CD4-positive, alpha-beta T cell treated with Interleukin-6 for 4 hours (primary cell): Measurements from ENCODE around the gene MED13L.
"Not testable (repeated sequence)": the region's sequence is repeated elsewhere in the genome, so short reads cannot be mapped to it uniquely, and the experiment has no call there.

Source experiments
- DNase-seq: peaks from one replicate; pipeline ENCODE4 v3.0.0-alpha.2; 2020; ENCODE audit warnings: mixed read lengths

The MED13L gene

GRCh38 chr12:116046039-116046438, 231.5 kb downstream of the MED13L start:
- DNase-seq, result no peak

GRCh38 chr12:116045150-116045549, 232.3 kb downstream of the MED13L start:
- no peak for DNase-seq

- no peak for DNase-seq
Measured at GRCh38 chr12:116043659-116044535, 233.6 kb downstream of the MED13L start.

GRCh38 chr12:116040402-116040801, 237.1 kb downstream of the MED13L start:
- no peak for DNase-seq

- DNase-seq, result no peak
Measured at GRCh38 chr12:116039081-116039480, 238.4 kb downstream of the MED13L start.

- no peak for DNase-seq
Measured at GRCh38 chr12:116037941-116038837, 239.3 kb downstream of the MED13L start.

GRCh38 chr12:116033765-116034164, 243.7 kb downstream of the MED13L start:
- no peak for DNase-seq

GRCh38 chr12:116031624-116032023, 245.9 kb downstream of the MED13L start:
- not testable (repeated sequence) for DNase-seq

GRCh38 chr12:116028619-116029018, 248.9 kb downstream of the MED13L start:
- no peak for DNase-seq

GRCh38 chr12:116027551-116027821, 250.0 kb downstream of the MED13L start:
- DNase-seq, result no peak

- DNase-seq, result no peak
Measured at GRCh38 chr12:116026768-116027550, 250.5 kb downstream of the MED13L start.

- DNase-seq, result no peak
Measured at GRCh38 chr12:116026346-116026745, 251.1 kb downstream of the MED13L start.

GRCh38 chr12:116024769-116025168, 252.7 kb downstream of the MED13L start:
- DNase-seq, result no peak

GRCh38 chr12:116019415-116019814, 258.1 kb downstream of the MED13L start:
- no peak for DNase-seq

GRCh38 chr12:116018282-116018681, 259.2 kb downstream of the MED13L start:
- DNase-seq, result no peak

- DNase-seq, result no peak
Measured at GRCh38 chr12:116015525-116015924, 262.0 kb downstream of the MED13L start.

- DNase-seq, result no peak
Measured at GRCh38 chr12:116012757-116013156, 264.7 kb downstream of the MED13L start.

GRCh38 chr12:116011217-116011616, 266.3 kb downstream of the MED13L start:
- no peak for DNase-seq

- DNase-seq, result no peak
Measured at GRCh38 chr12:116010467-116010866, 267.0 kb downstream of the MED13L start.

GRCh38 chr12:116009805-116010204, 267.7 kb downstream of the MED13L start:
- DNase-seq, result no peak

GRCh38 chr12:116006141-116006540, 271.4 kb downstream of the MED13L start:
- DNase-seq, result no peak

- DNase-seq, result no peak
Measured at GRCh38 chr12:116002890-116003536, 274.5 kb downstream of the MED13L start.

- DNase-seq, result no peak
Measured at GRCh38 chr12:116000252-116000651, 277.2 kb downstream of the MED13L start.
